NCI-H1930 (cell line): ENCODE results near the gene SHC4.
A peak's percentile ranks its signal among the peaks of the same experiment; 100 is the strongest.
"Not testable (repeated sequence)": the region's sequence is repeated elsewhere in the genome, so short reads cannot be mapped to it uniquely, and the experiment has no call there.

Experiments used
- DNase-seq, 2 experiments: peaks; one replicate each; lab custom pipeline; 2025; lab: John Stamatoyannopoulos, UW

Gene SHC4

GRCh38 chr15:48883699-48884098 lies 80.0 kb downstream of the SHC4 start:
- no peak for DNase-seq

- no peak for DNase-seq
Observed at GRCh38 chr15:48880070-48880634, 83.6 kb downstream of the SHC4 start.

- peak; percentile 65 to 88 for DNase-seq
Observed at GRCh38 chr15:48877630-48878595, 85.8 kb downstream of the SHC4 start, which contains the start of gene EID1. Gene EID1 (plus strand): TSS chr15:48878134. CDS start chr15:48878177, 43 bp downstream.

- DNase-seq, result no peak
Observed at GRCh38 chr15:48876057-48876456, 87.7 kb downstream of the SHC4 start.

GRCh38 chr15:48875241-48875960 lies 88.3 kb downstream of the SHC4 start:
- DNase-seq, result no peak

- DNase-seq, result no peak
Observed at GRCh38 chr15:48872632-48873031, 91.1 kb downstream of the SHC4 start.

- DNase-seq, result no peak
Observed at GRCh38 chr15:48871542-48871941, 92.2 kb downstream of the SHC4 start.

GRCh38 chr15:48869966-48870365 lies 93.8 kb downstream of the SHC4 start:
- no peak for DNase-seq

GRCh38 chr15:48868536-48868935 lies 95.2 kb downstream of the SHC4 start:
- DNase-seq, result no peak

- no peak for DNase-seq
Observed at GRCh38 chr15:48868023-48868422, 95.7 kb downstream of the SHC4 start.

GRCh38 chr15:48866141-48866563 lies 97.6 kb downstream of the SHC4 start:
- no peak for DNase-seq

GRCh38 chr15:48865370-48866079 lies 98.2 kb downstream of the SHC4 start:
- DNase-seq, result no peak

GRCh38 chr15:48862705-48863104 lies 101.0 kb downstream of the SHC4 start:
- DNase-seq, result no peak

GRCh38 chr15:48861813-48862431 lies 101.8 kb downstream of the SHC4 start:
- DNase-seq, result peak in 1 of 2 experiments; percentile 38

GRCh38 chr15:48859426-48859825 lies 104.3 kb downstream of the SHC4 start:
- no peak for DNase-seq

- no peak for DNase-seq
Observed at GRCh38 chr15:48858401-48858800, 105.3 kb downstream of the SHC4 start.

- no peak for DNase-seq
Observed at GRCh38 chr15:48856942-48857341, 106.8 kb downstream of the SHC4 start.

GRCh38 chr15:48855501-48856440 lies 107.9 kb downstream of the SHC4 start:
- no peak for DNase-seq

- not testable (repeated sequence) for DNase-seq
Observed at GRCh38 chr15:48854434-48854833, 109.3 kb downstream of the SHC4 start.

GRCh38 chr15:48851956-48852355 lies 111.8 kb downstream of the SHC4 start:
- no peak for DNase-seq
